Measurements from ENCODE around the gene GPR146. TPM values are rescaled to one million over a fixed set of nuclear protein-coding genes. Genes with fewer than 3 reads are reported as not detected.
A peak's percentile ranks its signal among the peaks of the same experiment; 100 is the strongest.

GPR146 gene
- total and polyA plus RNA-seq, 2 of the 13 experiments (the other 11 are each of a cell fraction or from before 2014, with no cell fraction given): 2.0 to 15.9 TPM

GRCh38 chr7:1065585-1066241 lies 21.4 kb downstream of the GPR146 start (continued):
- no peak for TF ChIP-seq KIAA2018 (CRISPR knock-in tag; IDR thresholded peaks at IDR 0.05; ENCODE audit: borderline replicate concordance)
- no peak for TF ChIP-seq ZNF18 (CRISPR knock-in tag; IDR thresholded peaks at IDR 0.05; ENCODE audit: insufficient replicate concordance)
- TF ChIP-seq NCOA5 (CRISPR knock-in tag; IDR thresholded peaks at IDR 0.05): no peak
- TF ChIP-seq RFXANK (CRISPR knock-in tag; IDR thresholded peaks at IDR 0.05): no peak
- TF ChIP-seq ELF3 (CRISPR knock-in tag; IDR thresholded peaks at IDR 0.05): peak; percentile 45; the same call in 1 of the 2 replicates
- no peak for TF ChIP-seq CSRNP1 (CRISPR knock-in tag; IDR thresholded peaks at IDR 0.05)
- TF ChIP-seq RORA (CRISPR knock-in tag; IDR thresholded peaks at IDR 0.05): no peak
- no peak for TF ChIP-seq NFKBIZ (CRISPR knock-in tag; IDR thresholded peaks at IDR 0.05)
- TF ChIP-seq PRMT3 (CRISPR knock-in tag; IDR thresholded peaks at IDR 0.05; ENCODE audit: borderline replicate concordance, low read depth): no peak
- TF ChIP-seq ZNF749 (CRISPR knock-in tag; IDR thresholded peaks at IDR 0.05; ENCODE audit: borderline replicate concordance): no peak
- no peak for TF ChIP-seq PBX3 (CRISPR knock-in tag; IDR thresholded peaks at IDR 0.05; ENCODE audit: borderline replicate concordance)
- no peak for TF ChIP-seq NR2F2 (IDR thresholded peaks at IDR 0.05; ENCODE audit: borderline replicate concordance, low read depth)
- no peak for TF ChIP-seq HNRNPLL (IDR thresholded peaks at IDR 0.05; ENCODE audit: low read depth, low read length, poor library complexity, severe bottlenecking)
- TF ChIP-seq PCBP1 (IDR thresholded peaks at IDR 0.05; ENCODE audit: borderline replicate concordance, low read depth, low read length): 0 out of 2 replicates have a peak, but pooled peaks have one; percentile 52
- no peak for TF ChIP-seq CEBPG (CRISPR knock-in tag; IDR thresholded peaks at IDR 0.05)
- peak; percentile 79 for TF ChIP-seq ERF (CRISPR knock-in tag; IDR thresholded peaks at IDR 0.05)
- no peak for TF ChIP-seq ZNF678 (CRISPR knock-in tag; IDR thresholded peaks at IDR 0.05)

Data from HepG2 (cell line).